GM12878 (cell line): ENCODE data around the gene CADPS. TPM values are rescaled to one million over a fixed set of nuclear protein-coding genes. Genes with fewer than 3 reads are reported as not detected.

Source experiments
- ATAC-seq: fragments of 200-7000 bp; cut with Tn5 transposase; 3 replicates; pipeline ENCODE4 v1.9.1; 2020; ENCODE audit warnings: mild to moderate bottlenecking, moderate library complexity
- BruUV-seq: library from RNA; stranded (reverse); fragments of 400-500 nt; replicated peaks from 2 replicates; lab custom pipeline; 2021; lab: Mats Ljungman, UMichigan
- CTCF ChIA-PET: fragments of 300-600 bp; sonication (Branson Sonifier 250); formaldehyde crosslinking; extraction: SDS; loops from one replicate; lab custom pipeline; 2021; ENCODE audit warnings: inconsistent platforms; lab: Yijun Ruan, JAX
- POLR2A ChIA-PET: fragments of 350-600 bp; formaldehyde crosslinking; extraction: SDS; loops from one replicate; lab custom pipeline; 2021; ENCODE audit warnings: inconsistent platforms; lab: Charles Lee
- RAD21 ChIA-PET: fragments of 300-600 bp; sonication (Branson Sonifier 250); formaldehyde crosslinking; loops from one replicate; lab custom pipeline; 2023; ENCODE audit warnings: antibody characterized with exemption; ENCODE audit not compliant: unreplicated experiment; lab: Charles Lee
- SMC1A ChIA-PET: fragments of 300-600 bp; sonication (Branson Sonifier 250); formaldehyde crosslinking; loops from one replicate; lab custom pipeline; 2023; ENCODE audit not compliant: unreplicated experiment, uncharacterized antibody; lab: Charles Lee
- DNase-seq: peaks from one replicate; pipeline ENCODE4 v3.0.0-alpha.2; 2011; ENCODE audit warnings: low read depth, low spot score
- FAIRE-seq: peaks from 3 replicates; lab custom pipeline; 2011; peaks lifted over from hg19 to GRCh38; lab: Jason Lieb, UNC
- H2AFZ ChIP-seq: 2 replicates; pipeline ENCODE4 v1.6.0; 2011; ENCODE audit warnings: low read depth, low read length, control low read depth; ENCODE audit not compliant: control insufficient read depth
- H3K27ac ChIP-seq: 2 replicates; pipeline ENCODE4 v1.5.1; 2011; ENCODE audit warnings: control low read depth; ENCODE audit not compliant: control insufficient read depth, insufficient read depth
- H3K27me3 ChIP-seq, 2 experiments: replicated peaks in 1 of 2; 2 replicates each; pipeline versions ENCODE4 v1.6.0 to v1.6.1; 2011; ENCODE audit warnings: low read length in 1 of 2; ENCODE audit not compliant: control insufficient read depth in 2 of 2, insufficient read depth in 2 of 2
- H3K36me3 ChIP-seq, 2 experiments: 2 replicates each; pipeline ENCODE4 v1.5.1; 2011; ENCODE audit warnings: low read length in 1 of 2; ENCODE audit not compliant: control insufficient read depth in 2 of 2, insufficient read depth in 2 of 2
- H3K4me1 ChIP-seq: 2 replicates; pipeline ENCODE4 v1.6.1; 2011; ENCODE audit warnings: mild to moderate bottlenecking, low read length, moderate library complexity, mixed read lengths; ENCODE audit not compliant: control insufficient read depth, insufficient read depth
- H3K4me2 ChIP-seq: 2 replicates; pipeline ENCODE4 v1.6.0; 2011; ENCODE audit warnings: control low read depth; ENCODE audit not compliant: control insufficient read depth, insufficient read depth
- H3K4me3 ChIP-seq: fragments of 200-600 bp; sonication (generic); 2 replicates; pipeline ENCODE4 v1.5.1; 2016
- H3K79me2 ChIP-seq: 2 replicates; pipeline ENCODE4 v1.6.0; 2011; ENCODE audit warnings: low read length; ENCODE audit not compliant: control insufficient read depth, insufficient read depth
- H3K9ac ChIP-seq: 2 replicates; pipeline ENCODE4 v1.8.0; 2011; ENCODE audit warnings: low read length, control low read depth, mixed read lengths; ENCODE audit not compliant: control insufficient read depth, insufficient read depth
- H3K9me3 ChIP-seq: replicated peaks from 3 replicates; pipeline ENCODE4 v1.5.1; 2011; ENCODE audit warnings: mild to moderate bottlenecking, low read length; ENCODE audit not compliant: control insufficient read depth, insufficient read depth
- H4K20me1 ChIP-seq: 2 replicates; pipeline ENCODE4 v1.6.0; 2011; ENCODE audit not compliant: control insufficient read depth, insufficient read depth
- KDM1A ChIP-seq: fragments of 200-600 bp; sonication (generic); IDR thresholded peaks from 2 replicates; pipeline ENCODE4 v1.6.1; 2016; ENCODE audit warnings: borderline replicate concordance
- NFXL1 ChIP-seq: fragments of 450-650 bp; IDR thresholded peaks from 2 replicates; pipeline ENCODE4 v1.6.1; 2017; ENCODE audit warnings: antibody characterized with exemption, mild to moderate bottlenecking, borderline replicate concordance
- NR2C2 ChIP-seq: IDR thresholded peaks from 2 replicates; pipeline ENCODE4 v1.6.1; 2011; ENCODE audit warnings: borderline replicate concordance, low read depth; ENCODE audit not compliant: control insufficient read depth, insufficient read length
- TARDBP ChIP-seq: IDR thresholded peaks from 2 replicates; pipeline ENCODE4 v1.6.1; 2016; ENCODE audit warnings: borderline replicate concordance
- ZBED1 ChIP-seq: IDR thresholded peaks from 2 replicates; pipeline ENCODE4 v1.6.1; 2016; ENCODE audit warnings: borderline replicate concordance
- ZNF24 ChIP-seq: fragments of 450-650 bp; IDR thresholded peaks from 2 replicates; pipeline ENCODE4 v1.6.1; 2017; ENCODE audit warnings: antibody characterized with exemption, mild to moderate bottlenecking
- WGBS: methylation state at CpG from one replicate; pipeline ENCODE4 v1.1.6; 2016; ENCODE audit warnings: low lambda C conversion rate; ENCODE audit not compliant: insufficient replicate concordance, insufficient coverage; ENCODE audit errors: missing lambda C conversion rate; 5-methylcytosine and 5-hydroxymethylcytosine counted together
- in situ Hi-C: fragments of 300-500 bp; cut with MboI; formaldehyde crosslinking; loops from 9 replicates; pipeline ENCODE4 v1.14.3; 2018; ENCODE audit warnings: mixed read lengths
- intact Hi-C: fragments of 100-400 bp; cut with micrococcal nuclease; formaldehyde crosslinking; loops from one replicate; pipeline ENCODE4 v1.14.2; 2022; ENCODE audit not compliant: unreplicated experiment
- polyA plus RNA-seq, 11 experiments: library from polyadenylated mRNA; depleted of rRNA in 4 of 11; unstranded in 6 of 11; stranded (reverse) in 5 of 11; fragments of >200 nt; fragmentation: Nextera tagmentation in 4 of 11; fragmentation: Illumina TruSeq in 1 of 11; extraction: Ambion mirVana in 4 of 11; extraction: Trizol in 1 of 11; gene quantifications; 1 replicate in 1 of 11; 2 replicates in 10 of 11; pipeline versions ENCODE4 v1.2.1 to v1.2.3, GENCODE V29; 2011 to 2016; ENCODE audit warnings: inconsistent platforms in 2 of 11, missing spikeins in 2 of 11, low read depth in 1 of 11
- total RNA-seq, 4 experiments: library from RNA; depleted of rRNA in 3 of 4; stranded (reverse); fragments of >200 nt in 3 of 4; fragmentation: Illumina TruSeq in 1 of 4; extraction: Trizol in 1 of 4; gene quantifications; 2 replicates each; pipeline versions ENCODE4 v1.2.1 to v1.2.3, GENCODE V29; 2013 to 2021
- TF ChIP-seq, protein P1 (sequence below): IDR thresholded peaks from 2 replicates; pipeline ENCODE4 v1.6.1; 2012; ENCODE audit warnings: low read depth, low read length, improper control_type of control experiment
- TF ChIP-seq, protein P2 (sequence below): fragments of 450-650 bp; IDR thresholded peaks from 2 replicates; pipeline ENCODE4 v1.6.1; 2016; ENCODE audit warnings: mild to moderate bottlenecking, moderate library complexity, borderline replicate concordance
- TF ChIP-seq, protein P3 (sequence below): fragments of 450-650 bp; IDR thresholded peaks from 2 replicates; pipeline ENCODE4 v1.6.1; 2017; ENCODE audit warnings: low read depth, mild to moderate bottlenecking, moderate library complexity

The CADPS gene
- total and polyA plus RNA-seq, 10 of the 15 experiments (the other 5 are each of a cell fraction or from before 2014, with no cell fraction given): 0.20 TPM; not detected in 9

DNA sequence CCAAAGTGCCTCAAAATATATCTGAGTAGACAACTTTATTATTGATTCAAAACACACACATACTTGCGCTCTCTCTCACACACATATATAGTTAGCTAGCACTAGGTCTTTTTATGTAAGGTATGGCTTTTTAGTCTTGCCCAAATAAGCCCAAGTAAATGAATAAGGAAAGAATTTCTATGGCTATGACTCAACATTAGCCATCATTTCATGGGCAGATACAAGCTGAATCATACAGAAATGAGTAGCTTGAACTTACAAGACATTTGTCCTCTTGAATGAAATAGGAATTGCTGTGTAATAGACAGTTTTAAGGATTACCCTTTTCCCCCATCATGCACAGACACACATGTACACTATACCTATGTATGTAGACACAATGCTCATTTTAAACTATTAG, 4.9 kb downstream of the CADPS start:
- H3K27me3 ChIP-seq: peaks cover 3 to 4% of the 10 kb centered on the region in 2 experiments
- TF ChIP-seq NFXL1 (no peak), NR2C2 (no peak), ZBED1 (no peak), TARDBP (no peak), KDM1A (no peak), ZNF24 (no peak)
- TF ChIP-seq, protein P1, sequence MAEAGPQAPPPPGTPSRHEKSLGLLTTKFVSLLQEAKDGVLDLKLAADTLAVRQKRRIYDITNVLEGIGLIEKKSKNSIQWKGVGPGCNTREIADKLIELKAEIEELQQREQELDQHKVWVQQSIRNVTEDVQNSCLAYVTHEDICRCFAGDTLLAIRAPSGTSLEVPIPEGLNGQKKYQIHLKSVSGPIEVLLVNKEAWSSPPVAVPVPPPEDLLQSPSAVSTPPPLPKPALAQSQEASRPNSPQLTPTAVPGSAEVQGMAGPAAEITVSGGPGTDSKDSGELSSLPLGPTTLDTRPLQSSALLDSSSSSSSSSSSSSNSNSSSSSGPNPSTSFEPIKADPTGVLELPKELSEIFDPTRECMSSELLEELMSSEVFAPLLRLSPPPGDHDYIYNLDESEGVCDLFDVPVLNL: no peak
- TF ChIP-seq, protein P2, sequence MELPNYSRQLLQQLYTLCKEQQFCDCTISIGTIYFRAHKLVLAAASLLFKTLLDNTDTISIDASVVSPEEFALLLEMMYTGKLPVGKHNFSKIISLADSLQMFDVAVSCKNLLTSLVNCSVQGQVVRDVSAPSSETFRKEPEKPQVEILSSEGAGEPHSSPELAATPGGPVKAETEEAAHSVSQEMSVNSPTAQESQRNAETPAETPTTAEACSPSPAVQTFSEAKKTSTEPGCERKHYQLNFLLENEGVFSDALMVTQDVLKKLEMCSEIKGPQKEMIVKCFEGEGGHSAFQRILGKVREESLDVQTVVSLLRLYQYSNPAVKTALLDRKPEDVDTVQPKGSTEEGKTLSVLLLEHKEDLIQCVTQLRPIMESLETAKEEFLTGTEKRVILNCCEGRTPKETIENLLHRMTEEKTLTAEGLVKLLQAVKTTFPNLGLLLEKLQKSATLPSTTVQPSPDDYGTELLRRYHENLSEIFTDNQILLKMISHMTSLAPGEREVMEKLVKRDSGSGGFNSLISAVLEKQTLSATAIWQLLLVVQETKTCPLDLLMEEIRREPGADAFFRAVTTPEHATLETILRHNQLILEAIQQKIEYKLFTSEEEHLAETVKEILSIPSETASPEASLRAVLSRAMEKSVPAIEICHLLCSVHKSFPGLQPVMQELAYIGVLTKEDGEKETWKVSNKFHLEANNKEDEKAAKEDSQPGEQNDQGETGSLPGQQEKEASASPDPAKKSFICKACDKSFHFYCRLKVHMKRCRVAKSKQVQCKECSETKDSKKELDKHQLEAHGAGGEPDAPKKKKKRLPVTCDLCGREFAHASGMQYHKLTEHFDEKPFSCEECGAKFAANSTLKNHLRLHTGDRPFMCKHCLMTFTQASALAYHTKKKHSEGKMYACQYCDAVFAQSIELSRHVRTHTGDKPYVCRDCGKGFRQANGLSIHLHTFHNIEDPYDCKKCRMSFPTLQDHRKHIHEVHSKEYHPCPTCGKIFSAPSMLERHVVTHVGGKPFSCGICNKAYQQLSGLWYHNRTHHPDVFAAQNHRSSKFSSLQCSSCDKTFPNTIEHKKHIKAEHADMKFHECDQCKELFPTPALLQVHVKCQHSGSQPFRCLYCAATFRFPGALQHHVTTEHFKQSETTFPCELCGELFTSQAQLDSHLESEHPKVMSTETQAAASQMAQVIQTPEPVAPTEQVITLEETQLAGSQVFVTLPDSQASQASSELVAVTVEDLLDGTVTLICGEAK: no peak
- TF ChIP-seq, protein P3, sequence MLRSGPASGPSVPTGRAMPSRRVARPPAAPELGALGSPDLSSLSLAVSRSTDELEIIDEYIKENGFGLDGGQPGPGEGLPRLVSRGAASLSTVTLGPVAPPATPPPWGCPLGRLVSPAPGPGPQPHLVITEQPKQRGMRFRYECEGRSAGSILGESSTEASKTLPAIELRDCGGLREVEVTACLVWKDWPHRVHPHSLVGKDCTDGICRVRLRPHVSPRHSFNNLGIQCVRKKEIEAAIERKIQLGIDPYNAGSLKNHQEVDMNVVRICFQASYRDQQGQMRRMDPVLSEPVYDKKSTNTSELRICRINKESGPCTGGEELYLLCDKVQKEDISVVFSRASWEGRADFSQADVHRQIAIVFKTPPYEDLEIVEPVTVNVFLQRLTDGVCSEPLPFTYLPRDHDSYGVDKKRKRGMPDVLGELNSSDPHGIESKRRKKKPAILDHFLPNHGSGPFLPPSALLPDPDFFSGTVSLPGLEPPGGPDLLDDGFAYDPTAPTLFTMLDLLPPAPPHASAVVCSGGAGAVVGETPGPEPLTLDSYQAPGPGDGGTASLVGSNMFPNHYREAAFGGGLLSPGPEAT: no peak
- TF ChIP-seq, all 136 proteins: peak for 0
- in situ Hi-C loops: no loop called here
- Histone ChIP-seq H3K4me3 (no peak overlapping the region), H2AFZ (no peak overlapping the region), H3K79me2 (no peaks in the 10 kb centered on the region), H4K20me1 (no peaks in the 10 kb centered on the region), H3K36me3 (no peaks in the 10 kb centered on the region), H3K4me2 (no peak overlapping the region), H3K9ac (no peak overlapping the region), H3K4me1 (no peaks in the 10 kb centered on the region), H3K27ac (no peak overlapping the region), H3K9me3 (no peaks in the 10 kb centered on the region)
- BruUV-seq: no TSS peak
- FAIRE-seq (no peak), ATAC-seq (no peak), DNase-seq (no peak)
- ChIA-PET RAD21 (no interaction called here), CTCF (no interaction called here), POLR2A (interaction anchor here (0.5 kb wide), 1 partner anchor 169 kb away, joined by 3 read pairs; no protein-coding TSS in a partner anchor), SMC1A (no interaction called here)
- intact Hi-C loops: no loop called here
- WGBS: 0% methylated on average over 1 of the region's 1 CpG
